GM12875 (cell line): ENCODE results near the gene TCTN1.

ENCODE experiments used
- H3K4me3 ChIP-seq: one replicate; pipeline ENCODE4 v1.5.1; 2011; ENCODE audit warnings: low read depth, low read length, control low read depth
- CTCF ChIP-seq: IDR thresholded peaks from 2 replicates; pipeline ENCODE4 v1.5.1; 2011; ENCODE audit warnings: low read depth, mild to moderate bottlenecking, control low read depth, inconsistent platforms, low read length, moderate library complexity, borderline replicate concordance; ENCODE audit not compliant: insufficient read depth

The TCTN1 gene

GRCh38 chr12:110683888-110684287, 70.0 kb downstream of the TCTN1 start:
- no peak for TF ChIP-seq CTCF
- H3K4me3 ChIP-seq = no peak overlapping the region

GRCh38 chr12:110684312-110684836, 70.4 kb downstream of the TCTN1 start:
- TF ChIP-seq CTCF = no peak
- H3K4me3 ChIP-seq = no peak overlapping the region

- H3K4me3 ChIP-seq = peak overlapping the region; percentile 74
- no peak for TF ChIP-seq CTCF
Observed at GRCh38 chr12:110686294-110686903, 72.5 kb downstream of the TCTN1 start.

GRCh38 chr12:110687396-110688169, 73.7 kb downstream of the TCTN1 start:
- peak overlapping the region; percentile 74 for H3K4me3 ChIP-seq
- TF ChIP-seq CTCF = no peak

GRCh38 chr12:110688446-110689280, 74.7 kb downstream of the TCTN1 start, which contains the start of gene HVCN1:
Gene HVCN1 (minus strand): TSS chr12:110689115. CDS start chr12:110683245, 5,870 bp downstream.
- H3K4me3 ChIP-seq = peak within 1 kb of the TSS; percentile 74
- TF ChIP-seq CTCF = no peak

- TF ChIP-seq CTCF = no peak
- peak overlapping the region; percentile 74 for H3K4me3 ChIP-seq
Observed at GRCh38 chr12:110689281-110690126, 75.6 kb downstream of the TCTN1 start.
